SU-DHL-6 (cell line): ENCODE results near the gene CSF3R.

Source experiments
- H2AFZ ChIP-seq: fragments of 200-600 bp; sonication (generic); 2 replicates; pipeline ENCODE4 v1.6.1; 2014; ENCODE audit warnings: low read depth, mild to moderate bottlenecking, moderate library complexity, mixed read lengths, antibody characterized with exemption, low read length; ENCODE audit not compliant: severe bottlenecking
- H3F3A ChIP-seq: fragments of 200-600 bp; shearing (Covaris generic); 2 replicates; pipeline ENCODE4 v1.6.0; 2016; ENCODE audit warnings: antibody characterized with exemption, mild to moderate bottlenecking; ENCODE audit not compliant: insufficient read depth
- H3K27ac ChIP-seq: fragments of 200-600 bp; sonication (generic); 2 replicates; pipeline ENCODE4 v1.5.1; 2016; ENCODE audit warnings: low read depth, mild to moderate bottlenecking, low read length, moderate library complexity, mixed read lengths
- H3K27me3 ChIP-seq: fragments of 200-600 bp; sonication (generic), shearing (Covaris generic); 2 replicates; pipeline ENCODE4 v1.6.0; 2014; ENCODE audit warnings: mild to moderate bottlenecking, low read length
- H3K36me3 ChIP-seq: fragments of 200-600 bp; sonication (generic); 2 replicates; pipeline ENCODE4 v1.6.1; 2014; ENCODE audit warnings: mild to moderate bottlenecking, low read length, mixed read lengths
- H3K4me2 ChIP-seq: fragments of 300-600, 200-600 bp; shearing (Covaris generic), sonication (generic); 2 replicates; pipeline ENCODE4 v1.6.0; 2014; ENCODE audit warnings: low read length, low read depth, mild to moderate bottlenecking; ENCODE audit not compliant: poor library complexity, severe bottlenecking
- H3K4me3 ChIP-seq: fragments of 200-600 bp; sonication (generic); 2 replicates; pipeline ENCODE4 v1.5.1; 2014; ENCODE audit warnings: antibody characterized with exemption, low read length, mild to moderate bottlenecking, mixed read lengths; ENCODE audit not compliant: insufficient read depth, poor library complexity, severe bottlenecking
- H3K79me2 ChIP-seq: fragments of 200-600 bp; sonication (generic); 2 replicates; pipeline ENCODE4 v1.6.1; 2014; ENCODE audit warnings: mild to moderate bottlenecking, low read length, moderate library complexity; ENCODE audit not compliant: insufficient read depth
- H3K9ac ChIP-seq: fragments of 200-600 bp; sonication (generic); 2 replicates; pipeline ENCODE4 v1.7.0; 2014; ENCODE audit warnings: mild to moderate bottlenecking, low read length
- H3K9me2 ChIP-seq: fragments of 200-600 bp; sonication (generic); replicated peaks from 2 replicates; pipeline ENCODE4 v1.6.1; 2014; ENCODE audit warnings: low read length; ENCODE audit not compliant: insufficient read depth
- H3K9me3 ChIP-seq: fragments of 200-600 bp; sonication (generic); 2 replicates; pipeline ENCODE4 v1.6.1; 2014; ENCODE audit warnings: low read length, mixed read lengths; ENCODE audit not compliant: insufficient read depth
- H4K20me1 ChIP-seq: fragments of 200-600 bp; sonication (generic); 2 replicates; pipeline ENCODE4 v1.6.1; 2014; ENCODE audit warnings: low read depth, mild to moderate bottlenecking, antibody characterized with exemption, low read length, moderate library complexity, mixed read lengths
- CTCF ChIP-seq: fragments of 200-600 bp; sonication (generic); IDR thresholded peaks from one replicate; pipeline ENCODE4 v1.5.1; 2017; ENCODE audit warnings: antibody characterized with exemption, mild to moderate bottlenecking, low read length, moderate library complexity; ENCODE audit not compliant: insufficient read depth, poor library complexity, severe bottlenecking
- EZH2phosphoT487 ChIP-seq: fragments of 200-600 bp; sonication (generic), shearing (Covaris generic); conservative IDR thresholded peaks from 2 replicates; pipeline ENCODE4 v1.6.1; 2018; ENCODE audit warnings: mild to moderate bottlenecking, antibody characterized with exemption, low read length, moderate library complexity, mixed read lengths

The CSF3R gene

GRCh38 chr1:36466370-36467026, 16.2 kb downstream of the CSF3R start:
- Histone ChIP-seq H4K20me1 (no peaks in the 10 kb centered on the region), H3K27me3 (no peaks in the 10 kb centered on the region), H3K9me2 (no peaks in the 10 kb centered on the region), H3K9me3 (no peaks in the 10 kb centered on the region), H3K79me2 (peaks cover 11% of the 10 kb centered on the region; the same call in 1 of the 2 replicates), H3K4me2 (no peak overlapping the region), H3K9ac (no peak overlapping the region), H3K36me3 (no peaks in the 10 kb centered on the region), H2AFZ (no peak overlapping the region), H3K27ac (no peak overlapping the region), H3K4me3 (no peak overlapping the region), H3F3A (no peaks in the 10 kb centered on the region; the same call in 1 of the 2 replicates)
- TF ChIP-seq EZH2phosphoT487 (no peak), CTCF (no peak)

GRCh38 chr1:36465731-36466369, 16.9 kb downstream of the CSF3R start:
- H3K4me2 ChIP-seq = no peak overlapping the region
- no peaks in the 10 kb centered on the region for H3K9me3 ChIP-seq
- no peaks in the 10 kb centered on the region for H3K36me3 ChIP-seq
- H3K27ac ChIP-seq = no peak overlapping the region
- no peaks in the 10 kb centered on the region for H3K9me2 ChIP-seq
- TF ChIP-seq EZH2phosphoT487 (no peak), CTCF (no peak)
- H3K27me3 ChIP-seq = no peaks in the 10 kb centered on the region
- H3K4me3 ChIP-seq = no peak overlapping the region
- H4K20me1 ChIP-seq = no peaks in the 10 kb centered on the region
- no peak overlapping the region for H3K9ac ChIP-seq
- no peaks in the 10 kb centered on the region; the same call in 1 of the 2 replicates for H3F3A ChIP-seq
- H3K79me2 ChIP-seq = peaks cover 11% of the 10 kb centered on the region; the same call in 1 of the 2 replicates
- no peak overlapping the region for H2AFZ ChIP-seq

GRCh38 chr1:36464605-36465393, 17.9 kb downstream of the CSF3R start:
- peak overlapping the region; percentile 86 for H3K4me2 ChIP-seq
- H3K27ac ChIP-seq = peak overlapping the region; percentile 69
- H3F3A ChIP-seq = no peaks in the 10 kb centered on the region; the same call in 1 of the 2 replicates
- peak overlapping the region; percentile 66 for H2AFZ ChIP-seq
- no peaks in the 10 kb centered on the region for H4K20me1 ChIP-seq
- peaks cover 11% of the 10 kb centered on the region; the same call in 1 of the 2 replicates for H3K79me2 ChIP-seq
- TF ChIP-seq CTCF = no peak
- no peak for TF ChIP-seq EZH2phosphoT487
- H3K27me3 ChIP-seq = no peaks in the 10 kb centered on the region
- H3K9me3 ChIP-seq = no peaks in the 10 kb centered on the region
- peak overlapping the region; percentile 83 for H3K4me3 ChIP-seq
- peak overlapping the region; percentile 80 for H3K9ac ChIP-seq
- no peaks in the 10 kb centered on the region for H3K9me2 ChIP-seq
- H3K36me3 ChIP-seq = no peaks in the 10 kb centered on the region
